HepG2 (cell line): ENCODE measurements around the gene ERLIN1. TPM values are rescaled to one million over a fixed set of nuclear protein-coding genes. Genes with fewer than 3 reads are reported as not detected.
A peak's percentile ranks its signal among the peaks of the same experiment; 100 is the strongest.

Source experiments
- BRD4 ChIP-seq: sonication (generic); formaldehyde crosslinking; IDR thresholded peaks from 2 replicates; pipeline ENCODE4 v1.4.0; 2020; ENCODE audit warnings: missing genetic modification reagents
- ESRRA ChIP-seq: sonication (generic); formaldehyde crosslinking; IDR thresholded peaks from 2 replicates; pipeline ENCODE4 v1.5.1; 2020; ENCODE audit warnings: mild to moderate bottlenecking, low read depth, missing genetic modification reagents
- FOXK2 ChIP-seq: fragments of 450-650 bp; IDR thresholded peaks from 2 replicates; pipeline ENCODE4 v1.6.1; 2016
- GATAD1 ChIP-seq: IDR thresholded peaks from 2 replicates; pipeline ENCODE4 v1.6.1; 2016; ENCODE audit warnings: missing genetic modification reagents, missing compliant biosample characterization
- HHEX ChIP-seq: IDR thresholded peaks from 2 replicates; pipeline ENCODE4 v1.6.1; 2016; ENCODE audit warnings: control low read depth
- JDP2 ChIP-seq: sonication (generic); formaldehyde crosslinking; IDR thresholded peaks from 2 replicates; pipeline ENCODE4 v1.8.1; 2022; ENCODE audit warnings: missing genetic modification reagents, borderline replicate concordance
- KDM4B ChIP-seq: sonication (generic); formaldehyde crosslinking; IDR thresholded peaks from 2 replicates; pipeline ENCODE4 v1.4.0; 2020; ENCODE audit warnings: missing genetic modification reagents
- MEIS1 ChIP-seq: sonication (generic); formaldehyde crosslinking; IDR thresholded peaks from 2 replicates; pipeline ENCODE4 v1.9.0; 2021; ENCODE audit warnings: mild to moderate bottlenecking, missing genetic modification reagents, moderate library complexity, borderline replicate concordance
- NFYB ChIP-seq: sonication (generic); formaldehyde crosslinking; IDR thresholded peaks from 2 replicates; pipeline ENCODE4 v1.4.0; 2020; ENCODE audit warnings: missing genetic modification reagents
- NR2F2 ChIP-seq: IDR thresholded peaks from 2 replicates; pipeline ENCODE4 v1.6.1; 2012; ENCODE audit warnings: low read depth, inconsistent platforms, borderline replicate concordance
- PAWR ChIP-seq: sonication (generic); formaldehyde crosslinking; IDR thresholded peaks from 2 replicates; pipeline ENCODE4 v1.4.0; 2020; ENCODE audit warnings: missing genetic modification reagents, mild to moderate bottlenecking, borderline replicate concordance
- POGZ ChIP-seq: sonication (generic); formaldehyde crosslinking; IDR thresholded peaks from 2 replicates; pipeline ENCODE4 v1.4.0; 2020; ENCODE audit warnings: mild to moderate bottlenecking, missing genetic modification reagents
- POLR2AphosphoS5 ChIP-seq: IDR thresholded peaks from 2 replicates; pipeline ENCODE4 v1.6.1; 2012; ENCODE audit warnings: low read depth, low read length
- PPARG ChIP-seq: conservative IDR thresholded peaks from 2 replicates; pipeline ENCODE4 v1.6.1; 2016; ENCODE audit warnings: missing biosample characterization, missing genetic modification reagents
- SOX5 ChIP-seq: IDR thresholded peaks from 2 replicates; pipeline ENCODE4 v1.6.1; 2016; ENCODE audit warnings: borderline replicate concordance
- XRCC5 ChIP-seq: fragments of 200-400 bp; formaldehyde crosslinking; optimal IDR thresholded peaks from 2 replicates; pipeline ENCODE3; 2017; ENCODE audit warnings: mild to moderate bottlenecking, low read length
- YEATS4 ChIP-seq: sonication (generic); formaldehyde crosslinking; IDR thresholded peaks from 2 replicates; pipeline ENCODE4 v1.4.0; 2020; ENCODE audit warnings: missing genetic modification reagents, borderline replicate concordance
- ZMYM4 ChIP-seq: sonication (generic); formaldehyde crosslinking; IDR thresholded peaks from 2 replicates; pipeline ENCODE4 v1.8.1; 2023; ENCODE audit warnings: mild to moderate bottlenecking, missing genetic modification reagents
- ZNF234 ChIP-seq: sonication (generic); formaldehyde crosslinking; conservative IDR thresholded peaks from 2 replicates; pipeline ENCODE4 v1.5.1; 2020; ENCODE audit warnings: mild to moderate bottlenecking, missing genetic modification reagents
- ZNF235 ChIP-seq: sonication (generic); formaldehyde crosslinking; IDR thresholded peaks from 2 replicates; pipeline ENCODE4 v1.8.1; 2023; ENCODE audit warnings: mild to moderate bottlenecking, missing genetic modification reagents, borderline replicate concordance
- ZNF343 ChIP-seq: sonication (generic); formaldehyde crosslinking; IDR thresholded peaks from 2 replicates; pipeline ENCODE4 v1.4.0; 2020; ENCODE audit warnings: mild to moderate bottlenecking, missing genetic modification reagents
- ZNF484 ChIP-seq: sonication (generic); formaldehyde crosslinking; IDR thresholded peaks from 2 replicates; pipeline ENCODE4 v1.5.1; 2020; ENCODE audit warnings: mild to moderate bottlenecking, low read depth, missing genetic modification reagents, borderline replicate concordance
- ZNF775 ChIP-seq: sonication (generic); formaldehyde crosslinking; IDR thresholded peaks from 2 replicates; pipeline ENCODE4 v1.4.0; 2020; ENCODE audit warnings: missing genetic modification reagents, mild to moderate bottlenecking, moderate library complexity, borderline replicate concordance
- ZNF776 ChIP-seq: sonication (generic); formaldehyde crosslinking; IDR thresholded peaks from 2 replicates; pipeline ENCODE4 v1.4.0; 2020; ENCODE audit warnings: mild to moderate bottlenecking, missing genetic modification reagents
- ZNF781 ChIP-seq: sonication (generic); formaldehyde crosslinking; IDR thresholded peaks from 2 replicates; pipeline ENCODE4 v1.5.1; 2020; ENCODE audit warnings: borderline replicate concordance, mild to moderate bottlenecking, missing genetic modification reagents; ENCODE audit errors: not compliant biosample characterization
- polyA plus RNA-seq, 8 experiments: library from polyadenylated mRNA; depleted of rRNA in 3 of 8; stranded (reverse) in 7 of 8; unstranded in 1 of 8; fragments of >200 nt; fragmentation: Illumina TruSeq in 4 of 8; extraction: Trizol in 4 of 8; gene quantifications; 2 replicates each; pipeline versions ENCODE4 v1.2.1 to v1.2.3, GENCODE V29; 2011 to 2016; ENCODE audit warnings: low read depth in 4 of 8, missing spikeins in 1 of 8, mixed read lengths in 1 of 8; ENCODE audit not compliant: insufficient read depth in 1 of 8
- total RNA-seq, 5 experiments: library from RNA; depleted of rRNA; stranded (reverse); fragments of >200 nt; fragmentation: Illumina TruSeq; extraction: Trizol; gene quantifications; 2 replicates each; pipeline ENCODE4 v1.2.3, GENCODE V29; 2016; ENCODE audit warnings: low read depth in 1 of 5
- TF ChIP-seq, protein P1 (sequence below): sonication (generic); formaldehyde crosslinking; IDR thresholded peaks from 2 replicates; pipeline ENCODE4 v1.4.0; 2020; ENCODE audit warnings: mild to moderate bottlenecking, missing genetic modification reagents
- TF ChIP-seq, protein P2 (sequence below): sonication (generic); formaldehyde crosslinking; IDR thresholded peaks from 2 replicates; pipeline ENCODE4 v1.8.0; 2022; ENCODE audit warnings: low read depth, missing genetic modification reagents
- TF ChIP-seq, protein P3 (sequence below): sonication (generic); formaldehyde crosslinking; IDR thresholded peaks from 2 replicates; pipeline ENCODE4 v1.4.0; 2020; ENCODE audit warnings: mild to moderate bottlenecking, low read depth, missing genetic modification reagents

Gene ERLIN1
- total and polyA plus RNA-seq, 2 of the 13 experiments (the other 11 are each of a cell fraction or from before 2014, with no cell fraction given) = 56.8 to 69.3 TPM

DNA sequence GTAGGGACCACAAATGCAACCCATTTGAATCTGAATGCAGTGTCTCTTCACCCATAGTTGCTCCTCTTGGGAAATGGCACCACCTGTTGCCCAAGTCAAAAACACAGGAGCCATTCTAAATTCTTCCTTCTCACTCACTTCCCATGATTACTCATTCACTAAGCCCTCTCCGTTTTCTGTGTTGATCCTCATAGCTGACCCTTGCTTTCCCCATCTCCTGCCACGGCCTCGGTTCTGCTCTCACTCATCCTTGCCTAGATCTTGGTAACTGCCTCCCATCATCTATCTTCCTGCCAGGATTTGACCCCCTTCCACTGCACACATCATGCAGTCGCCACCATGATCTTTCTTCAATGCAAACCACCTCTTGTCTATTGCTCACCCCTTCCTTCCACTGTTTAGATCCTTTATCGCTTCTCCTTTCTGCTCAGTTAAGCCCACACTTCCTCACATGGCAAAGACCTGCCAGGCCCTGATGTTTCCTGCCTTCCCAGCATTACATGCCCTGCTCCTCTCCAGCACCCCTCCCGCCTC, 85.1 kb downstream of the ERLIN1 start (continued):
- TF ChIP-seq ESRRA (CRISPR knock-in tag) (no peak), ZNF343 (CRISPR knock-in tag) (no peak), POGZ (peak; percentile 68), NR2F2 (peak; percentile 19; the same call in 1 of the 2 replicates), FOXK2 (peak; percentile 36; the same call in 1 of the 2 replicates), ZMYM4 (CRISPR knock-in tag) (no peak), BRD4 (no peak), KDM4B (CRISPR knock-in tag) (0 out of 2 replicates have a peak, but pooled peaks have one; percentile 47), NFYB (CRISPR knock-in tag) (no peak), GATAD1 (CRISPR knock-in tag) (peak; percentile 53), ZNF776 (CRISPR knock-in tag) (no peak), JDP2 (CRISPR knock-in tag) (no peak), HHEX (CRISPR knock-in tag) (no peak), YEATS4 (CRISPR knock-in tag) (no peak), ZNF775 (CRISPR knock-in tag) (peak; percentile 11; the same call in 1 of the 2 replicates), ZNF781 (CRISPR knock-in tag) (no peak), MEIS1 (CRISPR knock-in tag) (no peak), ZNF234 (no peak), POLR2AphosphoS5 (peak; percentile 67; the same call in 1 of the 2 replicates), ZNF235 (CRISPR knock-in tag) (no peak), PPARG (CRISPR knock-in tag) (0 out of 2 replicates have a peak, but pooled peaks have one; percentile 14), XRCC5 (peak; percentile 25), PAWR (CRISPR knock-in tag) (no peak), SOX5 (CRISPR knock-in tag) (peak; percentile 55; the same call in 1 of the 2 replicates), ZNF484 (CRISPR knock-in tag) (no peak)
- TF ChIP-seq, protein P1, sequence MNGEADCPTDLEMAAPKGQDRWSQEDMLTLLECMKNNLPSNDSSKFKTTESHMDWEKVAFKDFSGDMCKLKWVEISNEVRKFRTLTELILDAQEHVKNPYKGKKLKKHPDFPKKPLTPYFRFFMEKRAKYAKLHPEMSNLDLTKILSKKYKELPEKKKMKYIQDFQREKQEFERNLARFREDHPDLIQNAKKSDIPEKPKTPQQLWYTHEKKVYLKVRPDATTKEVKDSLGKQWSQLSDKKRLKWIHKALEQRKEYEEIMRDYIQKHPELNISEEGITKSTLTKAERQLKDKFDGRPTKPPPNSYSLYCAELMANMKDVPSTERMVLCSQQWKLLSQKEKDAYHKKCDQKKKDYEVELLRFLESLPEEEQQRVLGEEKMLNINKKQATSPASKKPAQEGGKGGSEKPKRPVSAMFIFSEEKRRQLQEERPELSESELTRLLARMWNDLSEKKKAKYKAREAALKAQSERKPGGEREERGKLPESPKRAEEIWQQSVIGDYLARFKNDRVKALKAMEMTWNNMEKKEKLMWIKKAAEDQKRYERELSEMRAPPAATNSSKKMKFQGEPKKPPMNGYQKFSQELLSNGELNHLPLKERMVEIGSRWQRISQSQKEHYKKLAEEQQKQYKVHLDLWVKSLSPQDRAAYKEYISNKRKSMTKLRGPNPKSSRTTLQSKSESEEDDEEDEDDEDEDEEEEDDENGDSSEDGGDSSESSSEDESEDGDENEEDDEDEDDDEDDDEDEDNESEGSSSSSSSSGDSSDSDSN (CRISPR knock-in tag) = no peak; the same call in 1 of the 2 replicates
- TF ChIP-seq, protein P2, sequence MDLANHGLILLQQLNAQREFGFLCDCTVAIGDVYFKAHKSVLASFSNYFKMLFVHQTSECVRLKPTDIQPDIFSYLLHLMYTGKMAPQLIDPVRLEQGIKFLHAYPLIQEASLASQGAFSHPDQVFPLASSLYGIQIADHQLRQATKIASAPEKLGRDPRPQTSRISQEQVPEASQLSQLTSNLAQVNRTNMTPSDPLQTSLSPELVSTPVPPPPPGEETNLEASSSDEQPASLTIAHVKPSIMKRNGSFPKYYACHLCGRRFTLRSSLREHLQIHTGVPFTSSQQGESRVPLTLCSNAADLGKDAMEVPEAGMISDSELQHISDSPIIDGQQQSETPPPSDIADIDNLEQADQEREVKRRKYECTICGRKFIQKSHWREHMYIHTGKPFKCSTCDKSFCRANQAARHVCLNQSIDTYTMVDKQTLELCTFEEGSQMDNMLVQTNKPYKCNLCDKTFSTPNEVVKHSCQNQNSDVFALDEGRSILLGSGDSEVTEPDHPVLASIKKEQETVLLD (CRISPR knock-in tag) = 0 out of 2 replicates have a peak, but pooled peaks have one; percentile 17
- TF ChIP-seq, protein P3, sequence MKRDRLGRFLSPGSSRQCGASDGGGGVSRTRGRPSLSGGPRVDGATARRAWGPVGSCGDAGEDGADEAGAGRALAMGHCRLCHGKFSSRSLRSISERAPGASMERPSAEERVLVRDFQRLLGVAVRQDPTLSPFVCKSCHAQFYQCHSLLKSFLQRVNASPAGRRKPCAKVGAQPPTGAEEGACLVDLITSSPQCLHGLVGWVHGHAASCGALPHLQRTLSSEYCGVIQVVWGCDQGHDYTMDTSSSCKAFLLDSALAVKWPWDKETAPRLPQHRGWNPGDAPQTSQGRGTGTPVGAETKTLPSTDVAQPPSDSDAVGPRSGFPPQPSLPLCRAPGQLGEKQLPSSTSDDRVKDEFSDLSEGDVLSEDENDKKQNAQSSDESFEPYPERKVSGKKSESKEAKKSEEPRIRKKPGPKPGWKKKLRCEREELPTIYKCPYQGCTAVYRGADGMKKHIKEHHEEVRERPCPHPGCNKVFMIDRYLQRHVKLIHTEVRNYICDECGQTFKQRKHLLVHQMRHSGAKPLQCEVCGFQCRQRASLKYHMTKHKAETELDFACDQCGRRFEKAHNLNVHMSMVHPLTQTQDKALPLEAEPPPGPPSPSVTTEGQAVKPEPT (CRISPR knock-in tag) = no peak
